GM21367 (cell line): Measurements from ENCODE around the gene UMAD1.

ENCODE experiments used
- ATAC-seq: cut with Tn5 transposase; IDR thresholded peaks from one replicate; pipeline ENCODE4 v1.9.1; 2021; ENCODE audit not compliant: unreplicated experiment

UMAD1 gene

DNA sequence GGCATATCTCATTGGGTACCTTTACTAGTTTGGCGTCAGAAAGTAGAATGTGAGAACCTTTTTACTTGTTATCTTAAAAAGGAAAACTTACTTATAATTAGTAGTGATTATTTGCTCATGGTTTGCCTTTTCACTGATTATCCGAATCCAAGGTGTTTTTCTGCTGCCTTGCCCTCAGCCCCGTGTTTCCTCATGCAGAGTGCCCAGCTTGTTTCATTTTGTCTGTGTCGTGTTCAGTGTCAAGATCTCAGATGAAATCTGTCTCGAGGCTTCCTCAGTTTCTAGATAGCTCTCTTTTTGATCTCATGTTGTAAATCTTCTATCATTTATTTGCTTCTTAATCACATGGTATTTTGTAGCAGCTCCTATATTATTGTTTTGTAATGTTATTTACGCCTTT is 47.8 kb downstream of the UMAD1 start:
- ATAC-seq = no peak

DNA sequence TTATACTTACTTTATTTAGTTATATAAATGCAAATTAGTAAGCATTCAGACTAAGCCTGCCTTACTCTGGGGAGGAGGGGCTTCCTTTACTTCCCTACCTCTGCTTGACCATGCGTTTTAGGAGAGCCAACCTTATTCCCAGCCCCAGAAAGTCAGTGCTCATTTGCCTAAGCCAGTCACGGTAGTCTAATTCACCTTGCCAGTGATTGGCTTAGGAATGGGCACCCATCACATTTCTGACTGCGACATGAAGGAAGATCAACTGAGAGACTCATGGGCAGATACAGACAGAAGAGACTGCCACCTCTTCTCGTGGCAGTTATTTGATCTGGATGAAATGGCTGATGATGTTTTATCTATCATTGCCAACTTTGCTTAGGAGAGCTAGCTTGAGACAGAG is 48.4 kb downstream of the UMAD1 start:
- no peak for ATAC-seq

DNA sequence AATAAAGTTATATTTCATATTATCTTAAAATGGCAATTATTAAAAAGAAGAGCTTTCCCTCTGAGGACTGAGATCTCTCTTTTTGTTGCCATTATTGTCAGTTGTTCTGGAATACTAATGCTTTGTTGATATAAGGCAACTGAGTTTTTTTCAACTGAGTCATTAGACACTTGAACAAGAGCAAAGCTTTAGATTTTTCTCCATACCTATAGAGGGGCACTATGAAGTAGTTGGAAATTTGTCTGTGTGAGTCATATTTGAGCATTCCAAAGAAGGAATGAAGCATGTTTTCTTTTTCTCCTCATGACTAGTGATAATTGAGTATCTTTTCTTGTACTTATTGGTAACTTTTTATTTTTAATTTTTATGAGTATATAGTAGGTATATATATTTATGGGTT is 53.3 kb downstream of the UMAD1 start:
- no peak for ATAC-seq

DNA sequence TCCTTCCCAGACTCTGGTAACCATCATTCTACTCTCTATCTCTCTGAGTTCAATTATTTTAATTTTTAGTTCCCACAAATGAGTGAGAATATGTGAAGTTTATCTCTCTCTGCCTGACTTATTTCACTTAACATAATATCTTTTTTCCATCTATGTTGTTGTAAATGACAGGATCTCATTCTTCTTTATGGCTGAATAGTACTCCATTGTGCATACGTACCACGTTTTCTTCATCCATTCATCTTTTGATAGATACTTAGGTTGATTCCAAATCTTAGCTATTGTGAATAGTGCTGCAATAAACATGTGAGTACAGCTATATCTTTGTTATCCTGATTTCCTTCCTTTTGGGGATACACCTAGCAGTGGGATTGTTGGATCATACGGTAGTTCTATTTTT is 54.0 kb downstream of the UMAD1 start:
- ATAC-seq = no peak

DNA sequence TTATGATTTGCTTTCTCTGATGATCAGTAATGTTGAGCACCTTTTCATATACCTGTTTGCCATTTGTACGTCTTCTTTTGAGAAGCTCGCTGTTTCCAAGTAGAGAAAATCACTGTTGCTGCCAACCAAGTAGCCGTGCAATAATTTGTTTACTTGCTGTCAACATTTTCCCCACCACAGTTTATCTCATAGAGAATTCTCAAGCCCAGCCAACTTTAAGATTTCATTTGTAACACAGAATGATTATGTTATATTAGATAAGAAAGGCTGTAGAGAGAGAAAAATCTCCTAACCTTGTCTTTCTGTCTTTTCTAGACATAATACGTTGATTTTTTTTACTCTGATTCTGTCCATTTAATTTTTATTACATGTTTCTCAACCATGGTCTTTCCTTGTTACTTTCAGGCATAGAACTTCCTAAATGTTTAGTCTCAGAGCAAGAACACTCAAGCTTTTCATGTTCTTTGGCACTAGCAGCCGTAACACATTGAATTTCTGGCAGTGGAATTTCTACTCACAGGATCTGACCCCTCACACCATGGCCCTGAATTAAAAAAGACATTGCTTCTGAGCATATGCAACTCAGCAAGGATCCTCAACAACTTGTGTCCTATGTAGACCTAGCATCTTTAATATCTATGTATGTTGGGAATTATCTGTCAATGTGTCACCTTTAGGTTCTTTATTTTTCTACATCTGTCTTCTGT is 54.7 kb downstream of the UMAD1 start:
- no peak for ATAC-seq

DNA sequence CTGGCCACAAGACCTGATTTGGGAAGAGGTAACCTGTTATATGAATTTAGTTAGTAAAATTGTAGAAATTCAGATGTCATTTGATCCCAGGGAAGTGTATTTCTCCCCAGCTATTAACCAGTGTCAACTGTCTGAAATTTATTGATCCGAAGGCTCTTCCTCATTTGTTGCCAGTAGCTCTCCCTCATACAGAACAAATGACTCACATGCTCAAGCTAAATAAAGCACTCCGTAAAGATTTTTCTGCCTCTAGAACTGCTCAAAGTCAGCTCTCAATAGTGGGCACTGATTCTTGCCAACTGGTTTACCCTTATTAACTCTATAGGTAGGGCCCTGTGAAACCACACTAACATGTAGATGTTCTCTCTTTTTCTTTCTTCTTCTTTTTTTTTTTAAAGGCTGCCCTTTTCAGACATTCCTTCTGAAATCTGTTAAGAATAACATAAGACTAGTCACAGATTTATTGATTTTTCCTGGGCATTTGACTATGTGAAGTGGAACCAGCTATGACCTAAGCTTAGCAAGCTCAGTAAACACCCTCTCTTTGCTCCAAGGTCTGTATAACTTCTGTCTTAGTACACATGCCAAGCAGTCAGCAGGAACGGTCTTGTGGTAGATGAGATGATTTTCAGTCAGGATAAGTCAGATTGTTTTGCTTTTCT is 56.0 kb downstream of the UMAD1 start:
- ATAC-seq = no peak

DNA sequence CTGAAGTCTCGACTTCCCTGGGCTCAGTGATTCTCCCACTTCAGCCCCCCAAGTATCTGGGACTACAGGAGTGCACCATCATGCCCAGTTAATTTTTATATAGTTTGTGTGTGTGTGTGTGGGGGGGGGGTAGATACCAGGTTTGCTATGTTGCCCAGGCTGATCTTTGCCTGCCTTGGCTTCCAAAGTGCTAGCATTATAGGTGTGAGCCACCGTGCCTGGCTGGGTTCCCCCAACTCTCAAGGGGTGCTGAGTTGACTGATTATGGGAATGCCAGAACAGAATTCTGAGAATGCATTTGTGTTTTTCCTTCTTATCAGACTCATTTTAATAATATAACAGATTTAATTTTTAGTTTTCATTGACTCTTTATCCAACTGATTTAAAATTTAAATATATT is 58.4 kb downstream of the UMAD1 start:
- ATAC-seq = no peak

DNA sequence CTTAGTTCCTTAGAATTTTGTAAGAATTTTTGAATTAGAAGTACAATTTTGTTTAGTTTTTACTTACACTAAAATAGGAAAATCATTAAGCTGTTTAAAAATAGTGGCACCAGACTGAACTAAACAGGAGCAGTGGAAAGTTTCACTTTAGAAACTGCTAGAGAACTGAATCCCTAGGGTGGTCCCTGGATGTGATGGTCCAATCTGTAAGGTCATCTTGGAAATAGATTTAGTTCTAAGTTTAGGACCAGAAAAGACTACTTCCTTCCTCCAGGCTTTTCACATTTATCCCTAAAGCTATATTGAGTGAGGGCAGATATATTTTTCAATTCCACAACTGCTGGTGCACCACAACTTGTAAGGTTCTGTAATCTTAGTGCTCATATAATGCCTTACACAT is 58.8 kb downstream of the UMAD1 start:
- ATAC-seq = no peak

DNA sequence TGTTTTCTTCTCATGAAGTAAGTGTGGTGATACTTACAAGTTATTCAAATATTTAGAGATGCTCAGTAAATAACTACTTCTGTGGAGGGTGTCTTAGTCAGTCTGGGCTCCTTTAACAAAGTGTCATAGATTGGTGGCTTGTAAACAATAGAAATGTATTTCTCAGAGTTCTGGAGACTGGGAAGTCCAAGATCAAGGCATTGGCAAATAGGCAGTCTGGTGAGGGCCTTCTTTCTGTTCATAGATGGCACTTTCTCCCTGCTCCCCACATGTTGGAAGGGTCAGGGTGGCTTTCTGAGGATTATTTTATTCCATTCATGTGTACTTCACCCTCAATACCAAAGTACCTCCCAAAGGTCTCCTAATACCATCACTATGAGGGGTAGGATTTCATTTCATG is 59.4 kb downstream of the UMAD1 start:
- no peak for ATAC-seq

DNA sequence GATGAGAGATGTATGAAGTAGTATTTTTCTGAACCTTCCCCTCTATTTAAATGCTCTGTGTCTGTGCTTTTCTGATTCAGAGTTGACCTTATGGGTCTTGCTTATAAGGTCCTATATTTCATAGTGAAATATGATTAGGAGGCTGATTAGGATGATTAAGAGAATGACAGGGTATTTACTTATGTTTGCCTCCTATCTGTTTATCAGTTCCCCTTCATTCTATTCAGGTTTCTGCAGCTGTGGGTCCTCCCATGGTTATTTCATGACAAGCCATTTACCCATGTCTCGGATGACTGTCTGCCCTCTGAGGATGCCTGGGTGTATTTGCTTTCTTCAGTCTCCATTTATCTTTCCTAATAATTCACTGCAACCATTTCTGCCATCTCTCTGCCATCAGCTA is 61.0 kb downstream of the UMAD1 start:
- no peak for ATAC-seq

DNA sequence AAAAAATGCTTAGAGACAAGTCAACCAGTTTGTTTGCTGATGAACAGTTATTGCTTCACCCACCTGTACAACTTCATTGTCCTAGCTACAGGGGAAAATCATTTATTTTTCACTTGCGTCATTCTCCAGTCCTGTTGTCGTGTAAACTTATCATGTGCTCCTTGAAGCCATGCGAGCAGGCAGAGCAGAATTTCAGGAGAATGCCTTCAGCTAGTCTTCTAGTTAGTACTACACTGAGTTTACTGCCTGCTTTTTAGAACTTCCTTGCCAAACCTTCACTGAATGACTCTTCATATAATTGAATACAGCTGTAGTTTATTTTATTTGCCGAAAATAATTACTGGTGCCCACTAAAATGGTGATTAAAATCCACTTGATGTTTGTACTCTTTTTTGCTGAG is 62.3 kb downstream of the UMAD1 start:
- ATAC-seq = no peak

DNA sequence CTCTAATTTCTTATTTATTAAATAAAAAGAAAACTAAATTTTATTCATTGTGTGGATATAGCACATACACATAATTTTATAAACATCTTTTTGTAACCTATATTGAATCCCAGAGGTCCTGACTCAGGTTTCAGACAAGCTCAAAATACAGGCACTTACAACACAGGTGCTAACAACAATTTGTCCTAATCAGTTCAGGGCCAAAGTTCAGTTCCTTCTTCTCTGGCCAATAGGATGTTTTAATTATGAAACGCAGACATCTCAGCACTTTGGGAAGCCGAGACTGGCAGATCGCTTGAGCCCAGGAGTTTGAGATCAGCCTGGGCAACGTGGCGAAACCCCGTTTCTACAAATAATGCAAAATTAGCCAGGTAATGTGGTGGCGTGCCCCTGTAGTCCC is 62.9 kb downstream of the UMAD1 start:
- no peak for ATAC-seq

DNA sequence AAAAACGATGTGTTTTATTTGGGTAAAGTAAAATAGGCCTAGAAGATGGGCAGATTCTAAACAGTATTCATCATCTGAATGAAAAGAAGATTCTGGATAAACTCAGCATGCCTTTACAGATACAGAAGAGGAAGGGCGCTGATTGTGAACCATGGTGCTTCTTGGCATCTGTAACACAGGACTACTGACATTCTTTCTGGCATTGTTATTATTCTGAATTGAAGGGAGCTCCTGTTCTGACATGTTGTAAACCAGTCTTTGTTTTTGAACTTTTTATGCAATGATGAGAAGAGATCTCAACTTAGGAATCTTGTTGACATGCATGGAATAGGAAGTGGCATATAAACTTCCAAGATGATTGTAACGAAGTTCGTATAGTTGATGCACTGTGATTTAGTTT is 64.3 kb downstream of the UMAD1 start:
- no peak for ATAC-seq

DNA sequence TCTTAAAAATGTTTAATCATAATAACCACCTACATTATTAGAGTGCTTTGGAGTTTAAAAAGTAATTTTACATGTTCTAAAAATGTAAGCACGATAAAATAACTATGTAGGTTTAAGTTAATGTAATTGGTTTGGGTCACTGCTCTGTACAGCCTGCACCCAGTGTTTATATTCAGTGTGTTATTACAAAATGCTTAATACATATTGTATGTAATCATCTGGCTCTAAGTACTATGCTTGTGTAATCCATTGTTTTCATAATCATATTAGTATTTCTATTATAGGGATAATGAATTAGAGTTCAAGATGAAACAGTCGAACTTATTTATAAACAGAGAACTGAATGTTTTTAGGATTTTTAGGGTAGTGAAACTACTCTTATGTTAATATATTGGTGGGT is 64.8 kb downstream of the UMAD1 start:
- ATAC-seq = no peak

DNA sequence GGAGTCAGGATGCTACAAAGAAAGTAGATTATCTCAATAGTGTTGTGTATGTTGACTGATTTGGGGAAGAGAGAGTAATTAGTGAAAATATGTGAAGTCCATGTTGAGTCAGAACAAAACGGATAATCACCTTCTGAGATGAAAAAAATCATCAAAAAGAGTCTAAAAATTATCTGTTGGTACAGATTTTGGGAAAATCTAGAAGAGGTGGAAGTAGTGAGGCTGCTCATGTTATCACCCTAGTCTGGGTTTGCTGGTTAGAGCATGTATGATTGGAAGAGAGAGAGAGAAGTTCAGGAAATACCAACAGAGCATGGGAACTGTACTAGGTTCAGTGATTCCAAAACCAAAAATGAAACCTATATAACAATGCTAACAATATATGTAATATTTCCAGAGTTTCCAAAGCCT is 65.6 kb downstream of the UMAD1 start:
- peak; percentile 64 for ATAC-seq

DNA sequence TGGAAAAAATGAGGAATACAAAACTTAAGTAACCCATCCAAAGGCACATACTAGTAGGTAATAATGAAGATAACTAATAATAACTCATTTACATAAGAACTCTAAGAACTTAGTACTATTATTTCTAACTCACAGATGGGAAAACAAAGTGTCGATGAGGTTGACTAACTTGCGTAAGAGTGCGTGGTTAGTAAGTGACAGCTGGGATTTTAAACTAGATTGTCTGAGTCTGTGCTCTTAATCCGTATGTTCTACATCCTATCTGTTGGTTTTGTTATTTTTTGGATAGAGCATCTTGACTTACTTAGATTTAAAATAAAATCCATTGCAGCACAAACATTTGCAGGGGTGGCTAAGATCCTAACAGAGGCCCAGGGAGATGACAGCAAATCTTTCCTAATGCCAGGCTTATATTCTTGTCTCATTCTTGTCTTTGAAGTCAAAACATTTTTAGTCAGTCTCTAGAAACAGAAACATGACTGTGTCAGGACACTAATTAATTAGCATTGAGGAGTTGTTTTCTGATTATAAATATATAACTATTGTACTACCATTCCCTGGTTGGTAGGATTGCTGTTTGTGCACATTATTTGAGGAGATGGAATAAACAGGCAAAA is 66.1 kb downstream of the UMAD1 start:
- no peak for ATAC-seq

DNA sequence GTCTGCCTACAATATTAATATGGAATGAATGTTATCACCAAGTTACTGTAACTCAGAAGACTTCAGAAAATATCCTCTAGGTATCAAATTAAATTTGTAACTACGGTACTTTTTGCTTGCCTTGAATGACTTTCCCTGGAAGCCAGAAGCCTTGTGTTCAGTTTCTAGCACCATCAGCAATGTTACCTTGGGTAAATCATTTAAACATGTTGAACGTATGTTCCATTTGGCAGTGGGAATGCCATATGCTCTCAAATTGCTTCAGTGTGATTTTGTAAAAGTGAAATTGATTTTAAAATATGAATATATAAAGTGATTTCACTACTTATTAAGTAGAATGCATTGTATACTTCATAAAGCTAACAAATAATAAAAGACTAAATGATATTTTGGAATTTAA is 66.7 kb downstream of the UMAD1 start:
- no peak for ATAC-seq

DNA sequence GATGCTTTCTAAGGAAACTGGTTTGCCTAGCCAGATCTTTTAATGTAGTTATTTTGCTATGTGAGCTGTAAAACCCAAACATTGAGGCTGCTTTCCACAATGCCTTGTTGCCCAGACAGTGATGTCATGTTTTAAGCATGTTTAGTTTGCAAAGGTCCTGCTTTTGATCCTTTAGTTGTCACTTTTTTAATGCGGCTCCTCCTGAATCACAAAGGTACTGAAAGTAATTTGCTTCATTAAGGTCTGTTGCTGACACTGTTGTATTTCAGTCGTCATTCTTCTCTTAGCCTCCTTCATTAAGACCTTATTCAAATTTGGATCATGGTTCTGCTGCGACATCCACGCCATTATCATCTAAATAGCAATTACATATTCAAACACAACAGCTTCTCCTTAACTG is 67.3 kb downstream of the UMAD1 start:
- ATAC-seq = no peak

DNA sequence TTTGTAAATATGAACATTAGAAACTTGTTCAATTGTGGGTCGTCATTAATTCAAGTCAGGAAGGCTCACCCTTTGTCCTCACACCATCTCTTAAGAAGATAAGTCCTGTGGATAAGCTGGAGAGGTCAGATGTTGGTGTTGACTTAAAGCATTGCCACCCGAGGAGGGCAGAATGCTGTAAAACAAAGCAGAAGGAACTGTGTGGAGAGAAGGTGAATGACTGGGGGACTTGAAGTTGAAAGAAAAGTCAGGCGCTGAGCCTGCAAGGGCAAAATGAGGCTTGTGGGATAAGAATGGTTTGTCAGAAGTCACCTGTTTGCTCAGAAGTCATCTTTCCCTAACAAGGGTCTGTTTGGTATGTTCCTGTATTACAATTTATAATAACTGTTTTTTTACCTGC is 68.7 kb downstream of the UMAD1 start:
- ATAC-seq = no peak

DNA sequence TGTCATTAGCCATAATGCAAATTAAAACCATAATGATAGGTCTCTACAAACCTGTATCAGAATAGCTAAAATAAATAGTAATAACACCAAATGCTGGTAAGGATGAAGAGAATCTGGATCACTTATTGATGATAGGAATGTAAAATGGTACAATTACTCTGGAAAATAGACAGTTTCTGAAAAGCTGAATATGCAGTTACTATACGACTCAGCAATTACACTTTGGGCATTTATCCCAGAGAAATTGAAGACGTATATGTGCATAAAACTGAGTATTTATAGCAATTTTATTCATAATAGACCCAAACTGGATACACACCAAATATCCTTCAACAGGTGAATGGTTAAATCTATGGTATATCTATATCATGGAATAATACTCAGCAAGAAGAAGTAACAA is 69.9 kb downstream of the UMAD1 start:
- no peak for ATAC-seq

DNA sequence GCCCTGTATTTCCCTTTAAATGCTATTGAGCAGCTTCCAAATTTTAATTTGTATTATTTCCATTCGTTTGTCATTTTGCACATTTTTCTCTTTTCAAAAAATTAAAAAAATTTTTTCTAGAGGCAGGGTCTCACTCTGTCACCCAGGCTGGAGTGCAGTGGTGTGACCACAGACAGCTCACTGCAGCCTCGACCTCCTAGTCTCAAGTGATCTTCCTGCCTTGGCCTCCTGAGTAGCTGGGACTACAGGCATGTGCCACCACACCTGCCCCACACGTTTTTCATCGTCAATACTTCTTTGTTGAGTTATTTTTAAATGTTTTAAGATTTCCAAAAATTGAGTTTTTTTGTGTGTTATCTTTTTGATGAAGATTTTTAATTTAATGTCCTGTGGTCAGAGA is 73.2 kb downstream of the UMAD1 start:
- ATAC-seq = no peak

DNA sequence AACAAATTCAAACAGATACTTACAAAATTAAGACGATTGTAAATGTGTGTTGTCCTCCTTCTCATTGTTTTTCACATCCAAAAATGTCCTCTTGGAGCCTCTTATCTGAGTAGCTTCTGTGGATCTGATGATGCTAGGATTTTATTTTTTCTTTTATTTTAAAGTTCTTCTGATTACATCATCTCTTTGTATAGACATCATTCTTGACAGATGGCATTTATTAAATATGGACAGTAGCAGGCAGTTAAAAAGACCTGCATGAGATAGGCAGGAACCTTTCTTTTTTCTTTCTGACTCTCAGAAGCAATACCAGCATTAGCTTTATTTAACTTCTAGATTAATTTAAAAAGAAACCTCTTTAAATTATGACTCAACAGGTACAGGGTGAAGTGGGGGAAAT is 77.9 kb downstream of the UMAD1 start, which contains the start of gene RPA3:
TSS of gene RPA3 (minus strand) at position 116 of the 400 bp plus-strand sequence. CDS start 78,189 bp downstream, outside the sequence.
- ATAC-seq = no peak
